IPS-18c (cell line): ENCODE results near the gene OR2W3.
A peak's percentile ranks its signal among the peaks of the same experiment; 100 is the strongest.

Source experiments
- H3K4me3 ChIP-seq: 2 replicates; pipeline ENCODE4 v1.7.0; 2013; ENCODE audit warnings: low read depth, mild to moderate bottlenecking, low read length, moderate library complexity; ENCODE audit not compliant: insufficient read depth
- H3K9me3 ChIP-seq: one replicate; pipeline ENCODE4 v1.6.1; 2013; ENCODE audit warnings: mild to moderate bottlenecking, low read length, moderate library complexity; ENCODE audit not compliant: control insufficient read depth, insufficient read depth

Gene OR2W3

GRCh38 chr1:247895163-247895637 is at the start of gene OR2W3:
TSS of gene OR2W3 (plus strand) at chr1:247895587. CDS start at chr1:247895587, 0 bp downstream.
- no peak within 1 kb of the TSS for H3K4me3 ChIP-seq

GRCh38 chr1:247845693-247846017 is 49.7 kb upstream of the OR2W3 start:
- Histone ChIP-seq H3K9me3 (no peaks in the 10 kb centered on the region), H3K4me3 (no peak overlapping the region)

More at GRCh38 chr1:247895163-247895637, at the start of gene OR2W3:
- peaks cover 3% of the 10 kb centered on the region for H3K9me3 ChIP-seq

- Histone ChIP-seq H3K4me3 (no peak overlapping the region), H3K9me3 (no peaks in the 10 kb centered on the region)
Observed at GRCh38 chr1:247848346-247848745, 47.0 kb upstream of the OR2W3 start.

- Histone ChIP-seq H3K4me3 (no peak overlapping the region), H3K9me3 (no peaks in the 10 kb centered on the region)
Observed at GRCh38 chr1:247849616-247850015, 45.8 kb upstream of the OR2W3 start.

- Histone ChIP-seq H3K4me3 (no peak overlapping the region), H3K9me3 (peaks cover 6% of the 10 kb centered on the region)
Observed at GRCh38 chr1:247854899-247855545, 40.4 kb upstream of the OR2W3 start.

- H3K4me3 ChIP-seq, result no peak overlapping the region
- peaks cover 6% of the 10 kb centered on the region for H3K9me3 ChIP-seq
Observed at GRCh38 chr1:247855911-247856310, 39.5 kb upstream of the OR2W3 start.

GRCh38 chr1:247857069-247857984 is 38.1 kb upstream of the OR2W3 start, which contains the start of gene TRIM58:
TSS of gene TRIM58 (plus strand) at chr1:247857187. CDS start at chr1:247857247, 60 bp downstream.
- Histone ChIP-seq H3K9me3 (peaks cover 6% of the 10 kb centered on the region), H3K4me3 (peak within 1 kb of the TSS; percentile 72)

- Histone ChIP-seq H3K4me3 (peak overlapping the region; percentile 72; the same call in 1 of the 2 replicates), H3K9me3 (peaks cover 6% of the 10 kb centered on the region)
Observed at GRCh38 chr1:247857985-247858619, 37.3 kb upstream of the OR2W3 start.

GRCh38 chr1:247862756-247863155 is 32.6 kb upstream of the OR2W3 start:
- peaks cover 2% of the 10 kb centered on the region for H3K9me3 ChIP-seq

GRCh38 chr1:247864644-247865043 is 30.7 kb upstream of the OR2W3 start:
- no peaks in the 10 kb centered on the region for H3K9me3 ChIP-seq
- H3K4me3 ChIP-seq, result no peak overlapping the region

More at GRCh38 chr1:247862756-247863155, 32.6 kb upstream of the OR2W3 start:
- H3K4me3 ChIP-seq, result no peak overlapping the region

GRCh38 chr1:247865416-247865815 is 30.0 kb upstream of the OR2W3 start:
- Histone ChIP-seq H3K4me3 (no peak overlapping the region), H3K9me3 (peaks cover 3% of the 10 kb centered on the region)

GRCh38 chr1:247883346-247883745 is 12.0 kb upstream of the OR2W3 start:
- H3K9me3 ChIP-seq, result no peaks in the 10 kb centered on the region
- no peak overlapping the region for H3K4me3 ChIP-seq

GRCh38 chr1:247884797-247885413 is 10.5 kb upstream of the OR2W3 start:
- H3K4me3 ChIP-seq, result no peak overlapping the region
- H3K9me3 ChIP-seq, result no peaks in the 10 kb centered on the region

GRCh38 chr1:247895976-247896375 is 589 bp downstream of the OR2W3 start:
- H3K9me3 ChIP-seq, result peaks cover 3% of the 10 kb centered on the region

GRCh38 chr1:247904122-247904521 is 8.7 kb downstream of the OR2W3 start:
- H3K9me3 ChIP-seq, result peaks cover 2% of the 10 kb centered on the region

More at GRCh38 chr1:247895976-247896375, 589 bp downstream of the OR2W3 start:
- no peak overlapping the region for H3K4me3 ChIP-seq

GRCh38 chr1:247905181-247905580 is 9.8 kb downstream of the OR2W3 start:
- Histone ChIP-seq H3K4me3 (no peak overlapping the region), H3K9me3 (peaks cover 2% of the 10 kb centered on the region)

More at GRCh38 chr1:247904122-247904521, 8.7 kb downstream of the OR2W3 start:
- no peak overlapping the region for H3K4me3 ChIP-seq

- Histone ChIP-seq H3K9me3 (peaks cover 2% of the 10 kb centered on the region), H3K4me3 (no peak overlapping the region)
Observed at GRCh38 chr1:247905910-247906503, 10.6 kb downstream of the OR2W3 start.
